Naive thymus-derived CD8-positive, alpha-beta T cell (primary cell): ENCODE results near the gene PCDHGB4. TPM values are rescaled to one million over a fixed set of nuclear protein-coding genes. Genes with fewer than 3 reads are reported as not detected.
"Not testable (repeated sequence)": the region's sequence is repeated elsewhere in the genome, so short reads cannot be mapped to it uniquely, and the experiment has no call there.

ENCODE experiments used
- ATAC-seq, 2 donors: fragments of 150-1000 bp; cut with Tn5 transposase in 1 of 2; sonication (Bioruptor Pico), chemical (Tn5 transposase) in 1 of 2; 1 replicate in 1 of 2; 2 replicates in 1 of 2; pipeline ENCODE4 v1.10.0; 2021; ENCODE audit warnings: mild to moderate bottlenecking in 2 of 2, moderate library complexity in 2 of 2
- POLR2A ChIA-PET: fragments of 350-600 bp; sonication (Branson Sonifier 250); formaldehyde crosslinking; loops from one replicate; lab custom pipeline; 2021; ENCODE audit warnings: antibody characterized with exemption; lab: Charles Lee
- DNase-seq, 10 donors: peaks; one replicate each; pipeline versions ENCODE4 v3.0.0 to v3.0.0-alpha.2; 2020 to 2022
- H3K27ac Mint-ChIP-seq, 10 donors: one replicate each; pipeline ENCODE4 v1.8.0; 2020 to 2022; ENCODE audit warnings: mild to moderate bottlenecking in 10 of 10, mixed read lengths in 10 of 10, moderate library complexity in 4 of 10, inconsistent platforms in 1 of 10
- H3K27me3 Mint-ChIP-seq, 5 donors: one replicate each; pipeline ENCODE4 v1.8.0; 2021 to 2022; ENCODE audit warnings: mixed read lengths in 5 of 5
- H3K36me3 Mint-ChIP-seq, 3 donors: one replicate each; pipeline ENCODE4 v1.8.0; 2020 to 2022; ENCODE audit warnings: mixed read lengths in 3 of 3, mild to moderate bottlenecking in 2 of 3, inconsistent platforms in 1 of 3
- H3K4me1 Mint-ChIP-seq, 4 donors: one replicate each; pipeline ENCODE4 v1.8.0; 2021 to 2022; ENCODE audit warnings: mixed read lengths in 4 of 4
- H3K4me3 Mint-ChIP-seq, 10 donors: one replicate each; pipeline ENCODE4 v1.8.0; 2020 to 2022; ENCODE audit warnings: mild to moderate bottlenecking in 10 of 10, mixed read lengths in 10 of 10, moderate library complexity in 6 of 10, inconsistent platforms in 1 of 10
- H3K9me3 Mint-ChIP-seq, 9 donors: one replicate each; pipeline ENCODE4 v1.8.0; 2020 to 2022; ENCODE audit warnings: mixed read lengths in 9 of 9, mild to moderate bottlenecking in 3 of 9, inconsistent platforms in 1 of 9, moderate library complexity in 1 of 9
- polyA plus RNA-seq, 3 donors: library from polyadenylated mRNA; unstranded; fragments of 300-500 nt; fragmentation: Illumina TruSeq; gene quantifications; one replicate each; pipeline ENCODE4 v1.2.3, GENCODE V29; 2021
- total RNA-seq, 8 experiments: library from RNA in 2 of 8; stranded (reverse) in 2 of 8; gene quantifications; one replicate each; pipeline ENCODE4 v1.2.3 and lab custom pipeline; 2021 to 2026

PCDHGB4 gene
- total and polyA plus RNA-seq, 5 experiments from 2014 or later, result 0.13 to 0.25 (median 0.23) TPM; not detected in 2

- peak overlapping the region in 2 of 10 donors; percentile 10 to 60 for H3K4me3 Mint-ChIP-seq
- DNase-seq, result no peak
- peaks cover 0 to 84% (median 30%) of the 10 kb centered on the region in 9 donors for H3K9me3 Mint-ChIP-seq
- H3K27me3 Mint-ChIP-seq, result peaks cover 36 to 74% (median 68%) of the 10 kb centered on the region in 5 donors
- peaks cover 0 to 7% (median 4%) of the 10 kb centered on the region in 4 donors for H3K4me1 Mint-ChIP-seq
- ATAC-seq, result no peak
- POLR2A ChIA-PET, result no interaction called here
- H3K27ac Mint-ChIP-seq, result peak overlapping the region in 1 of 10 donors; percentile 65
- peaks cover 12 to 47% (median 31%) of the 10 kb centered on the region in 3 donors for H3K36me3 Mint-ChIP-seq
Measured at GRCh38 chr5:141371572-141372475, 15.7 kb upstream of the PCDHGB4 start.

DNA sequence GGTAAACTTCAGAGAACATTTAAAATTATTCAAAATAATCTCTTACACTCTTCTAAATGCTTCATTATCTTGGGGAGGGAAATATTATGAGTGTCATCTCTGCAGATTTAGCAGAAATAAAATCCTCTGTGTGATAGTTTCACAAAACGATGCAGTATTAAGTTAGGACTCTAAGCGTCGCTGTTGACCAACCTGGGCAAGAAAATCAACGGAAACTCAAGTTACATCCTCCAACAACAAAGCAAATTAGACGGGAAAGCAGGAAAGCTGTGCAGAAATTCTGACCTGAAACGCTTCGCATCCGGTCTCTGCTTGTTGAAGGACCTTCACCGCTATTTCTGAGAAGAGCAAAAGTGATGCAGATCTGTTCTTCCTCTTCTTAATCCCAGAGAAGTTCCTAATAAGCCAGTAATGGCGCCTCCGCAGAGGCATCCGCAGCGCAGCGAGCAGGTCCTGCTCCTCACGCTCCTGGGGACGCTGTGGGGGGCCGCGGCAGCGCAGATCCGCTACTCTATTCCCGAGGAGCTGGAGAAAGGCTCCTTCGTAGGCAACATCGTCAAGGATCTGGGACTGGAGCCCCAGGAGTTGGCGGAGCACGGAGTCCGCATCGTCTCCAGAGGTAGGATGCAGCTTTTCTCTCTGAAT is 13.7 kb upstream of the PCDHGB4 start, which contains the start of gene PCDHGA6:
TSS of gene PCDHGA6 (plus strand) at position 219 of the 645 bp plus-strand sequence. CDS start at position 412, 193 bp downstream.
- Mint-ChIP-seq H3K4me1 (peaks cover 0 to 7% (median 4%) of the 10 kb centered on the region in 4 donors), H3K36me3 (peaks cover 16 to 60% (median 31%) of the 10 kb centered on the region in 3 donors), H3K27ac (peak within 1 kb of the TSS in 1 of 10 donors; percentile 35), H3K4me3 (peak within 1 kb of the TSS in 8 of 10 donors; percentile 15 to 56 (median 38)), H3K9me3 (peaks cover 0 to 87% (median 34%) of the 10 kb centered on the region in 9 donors), H3K27me3 (peaks cover 29 to 70% (median 59%) of the 10 kb centered on the region in 5 donors)
- POLR2A ChIA-PET, result no interaction called here
- no peak for DNase-seq
- no peak for ATAC-seq

DNA sequence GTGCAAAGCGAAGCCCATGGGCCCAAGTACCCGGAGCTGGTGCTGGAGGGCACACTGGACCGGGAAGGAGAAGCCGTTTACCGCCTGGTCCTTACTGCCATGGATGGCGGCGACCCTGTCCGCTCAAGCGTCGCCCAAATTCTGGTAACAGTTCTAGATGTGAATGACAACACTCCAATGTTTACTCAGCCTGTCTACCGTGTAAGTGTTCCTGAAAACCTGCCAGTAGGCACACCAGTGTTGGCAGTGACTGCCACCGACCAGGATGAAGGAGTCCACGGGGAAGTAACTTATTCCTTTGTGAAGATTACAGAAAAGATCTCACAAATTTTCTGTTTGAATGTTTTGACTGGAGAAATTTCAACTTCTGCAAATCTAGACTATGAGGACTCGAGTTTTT is 12.9 kb upstream of the PCDHGB4 start:
- Mint-ChIP-seq H3K36me3 (peaks cover 16 to 64% (median 34%) of the 10 kb centered on the region in 3 donors), H3K9me3 (peaks cover 0 to 90% (median 35%) of the 10 kb centered on the region in 9 donors), H3K27ac (no peak overlapping the region), H3K27me3 (peaks cover 26 to 67% (median 54%) of the 10 kb centered on the region in 5 donors), H3K4me1 (peaks cover 0 to 7% (median 4%) of the 10 kb centered on the region in 4 donors), H3K4me3 (no peak overlapping the region)
- ATAC-seq (no peak), DNase-seq (no peak)
- POLR2A ChIA-PET, result no interaction called here

- not testable (repeated sequence) for ATAC-seq, H3K27ac Mint-ChIP-seq, DNase-seq, H3K4me1 Mint-ChIP-seq, H3K4me3 Mint-ChIP-seq
- Mint-ChIP-seq H3K27me3 (peaks cover 20 to 67% (median 54%) of the 10 kb centered on the region in 5 donors), H3K36me3 (peaks cover 11 to 64% (median 37%) of the 10 kb centered on the region in 3 donors), H3K9me3 (peaks cover 6 to 88% (median 38%) of the 10 kb centered on the region in 9 donors)
- POLR2A ChIA-PET, result interaction anchor here (0.6 kb wide), 1 partner anchor 47 kb away, joined by 3 read pairs; no protein-coding TSS in a partner anchor
Measured at GRCh38 chr5:141375444-141376155, 11.9 kb upstream of the PCDHGB4 start.

DNA sequence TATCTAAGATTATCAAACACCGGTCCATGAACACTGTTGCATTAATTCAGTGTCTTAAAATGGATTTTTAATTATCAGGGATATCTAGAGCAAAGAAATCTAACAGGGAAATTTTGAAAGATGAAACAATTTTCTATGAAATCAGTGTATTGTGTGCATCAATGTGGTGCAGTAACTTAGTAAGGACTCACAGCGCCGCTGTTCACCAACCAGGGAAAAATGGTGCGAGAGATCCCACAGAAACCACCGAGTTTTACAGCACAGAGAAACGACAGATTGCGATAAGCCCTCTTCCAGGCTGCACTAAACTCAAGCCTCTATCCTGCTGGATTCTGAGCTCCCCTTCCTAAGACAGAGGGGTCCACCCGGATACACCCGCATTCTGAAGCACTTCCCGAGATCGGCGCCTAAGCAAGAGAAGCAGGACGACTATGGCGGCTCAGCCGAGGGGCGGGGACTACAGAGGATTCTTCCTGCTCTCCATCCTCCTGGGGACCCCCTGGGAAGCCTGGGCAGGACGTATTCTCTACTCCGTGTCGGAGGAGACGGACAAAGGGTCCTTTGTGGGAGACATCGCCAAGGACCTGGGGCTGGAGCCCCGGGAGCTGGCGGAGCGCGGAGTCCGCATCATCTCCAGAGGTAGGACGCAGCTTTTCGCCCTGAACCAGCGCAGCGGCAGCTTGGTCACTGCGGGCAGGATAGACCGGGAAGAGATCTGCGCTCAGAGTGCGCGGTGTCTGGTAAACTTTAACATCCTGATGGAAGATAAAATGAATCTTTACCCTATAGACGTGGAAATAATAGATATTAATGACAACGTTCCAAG is 4.8 kb upstream of the PCDHGB4 start, which contains the start of gene PCDHGA7:
TSS of gene PCDHGA7 (plus strand) at position 274 of the 826 bp plus-strand sequence. CDS start at position 432, 158 bp downstream.
- peaks cover 0 to 2% (median 0%) of the 10 kb centered on the region in 4 donors for H3K4me1 Mint-ChIP-seq
- H3K36me3 Mint-ChIP-seq, result peaks cover 14 to 72% (median 37%) of the 10 kb centered on the region in 3 donors
- peaks cover 10 to 89% (median 48%) of the 10 kb centered on the region in 9 donors for H3K9me3 Mint-ChIP-seq
- ATAC-seq (peak in 1 of 2 donors; percentile 55), DNase-seq (no peak)
- POLR2A ChIA-PET, result no interaction called here
- peaks cover 35 to 77% (median 63%) of the 10 kb centered on the region in 5 donors for H3K27me3 Mint-ChIP-seq
- H3K27ac Mint-ChIP-seq, result no peak within 1 kb of the TSS
- H3K4me3 Mint-ChIP-seq, result peak within 1 kb of the TSS; percentile 48 to 78 (median 72)

DNA sequence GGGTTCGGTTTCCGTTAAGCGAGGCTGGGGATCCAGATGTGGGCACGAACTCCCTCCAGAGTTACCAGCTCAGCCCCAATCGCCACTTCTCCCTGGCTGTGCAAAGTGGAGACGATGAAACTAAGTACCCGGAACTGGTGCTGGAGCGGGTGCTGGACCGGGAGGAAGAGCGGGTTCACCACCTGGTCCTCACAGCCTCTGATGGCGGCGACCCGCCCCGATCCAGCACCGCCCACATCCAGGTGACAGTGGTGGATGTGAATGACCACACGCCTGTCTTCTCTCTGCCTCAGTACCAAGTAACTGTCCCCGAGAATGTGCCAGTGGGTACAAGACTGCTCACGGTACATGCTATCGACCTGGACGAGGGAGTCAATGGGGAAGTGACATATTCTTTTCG is 4.2 kb upstream of the PCDHGB4 start:
- POLR2A ChIA-PET, result no interaction called here
- no peak for ATAC-seq
- Mint-ChIP-seq H3K36me3 (peaks cover 16 to 71% (median 39%) of the 10 kb centered on the region in 3 donors), H3K4me3 (peak overlapping the region in 4 of 10 donors; percentile 7 to 76 (median 48)), H3K27me3 (peaks cover 37 to 80% (median 66%) of the 10 kb centered on the region in 5 donors), H3K9me3 (peaks cover 13 to 87% (median 49%) of the 10 kb centered on the region in 9 donors), H3K4me1 (peaks cover 0 to 2% (median 0%) of the 10 kb centered on the region in 4 donors), H3K27ac (no peak overlapping the region)
- no peak for DNase-seq

DNA sequence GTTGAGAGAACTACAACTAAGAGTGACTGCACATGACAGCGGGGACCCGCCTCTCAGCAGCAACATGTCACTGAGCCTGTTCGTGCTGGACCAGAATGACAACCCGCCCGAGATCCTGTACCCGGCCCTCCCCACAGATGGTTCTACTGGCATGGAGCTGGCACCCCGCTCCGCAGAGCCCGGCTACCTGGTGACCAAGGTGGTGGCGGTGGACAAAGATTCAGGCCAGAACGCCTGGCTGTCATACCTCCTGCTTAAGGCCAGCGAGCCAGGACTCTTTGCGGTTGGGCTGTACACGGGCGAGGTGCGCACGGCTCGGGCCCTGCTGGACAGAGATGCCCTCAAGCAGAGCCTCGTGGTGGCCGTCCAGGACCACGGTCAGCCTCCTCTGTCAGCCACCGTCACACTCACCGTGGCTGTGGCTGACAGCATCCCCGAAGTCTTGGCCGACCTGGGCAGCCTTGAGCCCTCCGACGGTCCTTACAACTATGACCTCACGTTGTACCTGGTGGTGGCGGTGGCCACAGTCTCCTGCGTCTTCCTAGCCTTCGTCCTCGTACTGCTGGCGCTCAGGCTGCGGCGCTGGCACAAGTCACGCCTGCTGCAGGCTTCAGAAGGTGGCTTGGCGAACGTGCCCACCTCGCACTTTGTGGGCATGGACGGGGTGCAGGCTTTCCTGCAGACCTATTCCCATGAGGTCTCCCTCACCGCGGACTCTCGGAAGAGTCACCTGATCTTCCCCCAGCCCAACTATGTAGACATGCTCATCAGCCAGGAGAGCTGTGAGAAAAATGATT is 2.8 kb upstream of the PCDHGB4 start:
- DNase-seq (no peak), ATAC-seq (no peak)
- H3K27me3 Mint-ChIP-seq, result peaks cover 43 to 84% (median 74%) of the 10 kb centered on the region in 5 donors
- no peak overlapping the region for H3K4me3 Mint-ChIP-seq
- peaks cover 21 to 90% (median 51%) of the 10 kb centered on the region in 9 donors for H3K9me3 Mint-ChIP-seq
- no peak overlapping the region for H3K27ac Mint-ChIP-seq
- H3K36me3 Mint-ChIP-seq, result peaks cover 18 to 69% (median 39%) of the 10 kb centered on the region in 3 donors
- H3K4me1 Mint-ChIP-seq, result peaks cover 0 to 2% (median 0%) of the 10 kb centered on the region in 4 donors
- POLR2A ChIA-PET, result no interaction called here

DNA sequence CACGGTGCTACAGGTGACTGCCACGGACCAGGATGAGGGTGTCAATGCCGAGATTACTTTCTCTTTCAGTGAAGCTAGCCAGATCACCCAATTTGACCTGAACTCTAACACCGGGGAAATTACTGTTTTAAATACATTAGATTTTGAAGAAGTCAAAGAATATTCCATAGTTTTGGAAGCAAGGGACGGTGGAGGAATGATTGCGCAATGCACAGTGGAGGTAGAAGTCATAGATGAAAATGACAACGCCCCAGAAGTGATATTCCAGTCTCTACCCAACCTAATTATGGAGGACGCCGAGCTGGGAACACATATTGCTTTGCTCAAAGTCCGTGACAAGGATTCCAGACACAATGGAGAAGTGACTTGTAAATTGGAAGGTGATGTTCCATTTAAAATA is 1.2 kb downstream of the PCDHGB4 start:
- Mint-ChIP-seq H3K27me3 (peaks cover 40 to 89% (median 75%) of the 10 kb centered on the region in 5 donors), H3K4me1 (peaks cover 0 to 2% (median 1%) of the 10 kb centered on the region in 4 donors), H3K27ac (peak overlapping the region in 1 of 10 donors; percentile 53), H3K4me3 (peak overlapping the region in 2 of 10 donors; percentile 24 to 29), H3K9me3 (peaks cover 14 to 88% (median 51%) of the 10 kb centered on the region in 9 donors), H3K36me3 (peaks cover 23 to 58% (median 34%) of the 10 kb centered on the region in 3 donors)
- DNase-seq, result no peak
- POLR2A ChIA-PET, result no interaction called here
- ATAC-seq, result no peak

GRCh38 chr5:141389153-141390042 is 1.9 kb downstream of the PCDHGB4 start:
- H3K27me3 Mint-ChIP-seq, result peaks cover 44 to 92% (median 74%) of the 10 kb centered on the region in 5 donors
- no peak for ATAC-seq
- peaks cover 23 to 57% (median 39%) of the 10 kb centered on the region in 3 donors for H3K36me3 Mint-ChIP-seq
- H3K4me1 Mint-ChIP-seq, result peaks cover 0 to 2% (median 1%) of the 10 kb centered on the region in 4 donors
- peak overlapping the region in 3 of 10 donors; percentile 29 to 71 (median 49) for H3K4me3 Mint-ChIP-seq
- H3K27ac Mint-ChIP-seq, result no peak overlapping the region
- POLR2A ChIA-PET, result no interaction called here
- no peak for DNase-seq
- H3K9me3 Mint-ChIP-seq, result peaks cover 14 to 87% (median 51%) of the 10 kb centered on the region in 9 donors
